Measurements from ENCODE around the gene GRIK3. TPM values are rescaled to one million over a fixed set of nuclear protein-coding genes. Genes with fewer than 3 reads are reported as not detected.

Gene GRIK3
- polyA plus RNA-seq, 4 donors, result 0.48 to 3.8 (median 3.2) TPM

GRCh38 chr1:36984026-36984425 is 50.3 kb downstream of the GRIK3 start:
- DNase-seq (ENCODE audit: low read depth in 4 of 4, low spot score in 3 of 4), result no peak

GRCh38 chr1:36982709-36983108 is 51.6 kb downstream of the GRIK3 start:
- DNase-seq (ENCODE audit: low read depth in 4 of 4, low spot score in 3 of 4), result no peak

DNA sequence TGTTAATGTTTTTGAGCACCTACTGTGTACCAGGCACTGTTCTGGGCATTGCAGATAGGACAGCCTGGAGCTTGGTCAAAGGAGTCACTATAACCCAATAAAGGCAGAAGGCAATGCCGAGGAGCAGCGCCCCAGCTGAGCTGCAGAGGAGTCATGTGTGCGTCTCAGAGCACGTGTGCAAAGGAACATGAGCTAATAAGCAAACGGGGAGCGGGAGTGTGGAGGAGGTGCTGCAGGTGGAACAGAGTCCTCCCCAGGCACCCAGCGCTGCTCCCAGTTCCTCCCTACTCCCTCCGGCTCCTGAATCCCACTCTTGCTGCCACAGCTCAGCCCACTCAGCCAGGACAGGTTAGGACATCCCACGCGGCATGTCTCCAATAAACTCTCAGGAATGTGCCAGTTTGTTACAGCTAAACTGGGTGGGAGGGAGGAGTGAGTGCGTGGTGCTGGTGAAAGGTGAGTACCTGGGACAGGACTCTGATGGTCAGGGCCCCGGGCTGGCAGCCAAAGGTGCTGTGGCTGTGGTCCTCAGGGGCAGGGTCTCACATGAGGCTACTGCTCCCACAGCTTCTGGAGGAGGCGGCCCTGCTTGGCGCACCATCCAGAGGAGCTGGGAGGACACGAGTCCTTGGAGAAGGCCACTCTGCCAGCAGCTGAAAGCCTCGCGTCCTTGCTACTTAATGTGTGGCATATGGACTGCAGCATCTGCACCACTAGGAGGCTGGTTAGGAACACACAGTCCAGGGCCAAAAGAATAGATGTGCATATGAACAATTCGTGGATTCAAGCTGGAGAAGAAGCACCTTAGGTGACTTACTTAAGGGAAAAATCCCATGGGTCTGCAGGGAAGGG is 52.3 kb downstream of the GRIK3 start:
- DNase-seq (ENCODE audit: low read depth in 4 of 4, low spot score in 3 of 4), result no peak

DNA sequence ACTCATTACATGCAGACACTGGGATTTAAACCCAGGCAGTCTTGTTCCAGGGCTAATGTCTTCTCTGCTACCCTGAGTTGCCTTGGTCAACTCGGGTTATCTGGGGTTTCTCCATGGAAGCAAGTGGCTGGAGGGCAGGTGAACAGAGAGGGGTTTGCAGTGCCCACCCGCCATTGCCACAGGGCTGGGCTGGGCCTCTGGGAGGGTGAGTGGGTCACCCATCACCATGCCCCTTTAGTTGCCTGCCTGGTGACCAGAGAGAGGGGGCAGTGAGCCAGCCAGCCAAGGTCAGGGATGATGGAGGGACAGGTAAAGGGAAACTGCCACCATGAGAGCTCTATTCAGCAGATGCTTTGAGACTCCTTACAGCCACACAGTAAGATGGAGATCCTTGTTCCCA is 53.2 kb downstream of the GRIK3 start:
- DNase-seq (ENCODE audit: low read depth in 4 of 4, low spot score in 3 of 4), result no peak

DNA sequence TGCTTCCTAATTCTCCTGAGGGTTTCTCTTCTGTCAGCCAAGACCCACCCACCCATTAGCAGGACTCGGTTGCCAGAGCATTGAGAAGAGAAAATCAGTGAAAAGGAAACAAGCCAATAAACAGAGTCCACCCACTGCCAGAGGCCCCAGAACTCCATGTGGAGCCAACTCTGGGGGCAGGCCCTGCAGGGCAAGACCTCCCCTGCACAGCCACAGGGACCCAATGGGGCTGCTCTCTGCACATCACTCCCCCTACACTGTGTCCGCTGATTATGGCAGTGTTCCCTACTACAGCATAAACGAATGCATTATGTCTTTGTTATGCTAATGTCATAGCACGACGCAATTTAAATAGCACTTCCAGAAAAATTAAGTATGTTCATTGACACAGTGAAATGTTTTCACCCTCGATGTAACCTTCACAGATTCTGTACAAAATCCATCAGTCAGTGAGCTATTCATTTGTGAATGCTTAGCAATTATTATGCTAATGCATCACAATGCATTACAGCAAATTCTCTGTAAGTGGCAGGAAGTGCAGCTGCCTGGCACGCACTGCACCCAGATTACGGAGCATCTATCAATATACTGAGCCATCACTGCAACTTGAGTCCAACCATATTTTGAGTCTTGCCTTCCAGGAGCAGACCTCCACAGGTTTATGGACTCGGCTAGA is 56.4 kb downstream of the GRIK3 start:
- DNase-seq (ENCODE audit: low read depth in 4 of 4, low spot score in 3 of 4), result no peak

GRCh38 chr1:36975642-36976041 is 58.7 kb downstream of the GRIK3 start:
- DNase-seq (ENCODE audit: low read depth in 4 of 4, low spot score in 3 of 4), result no peak

- no peak for DNase-seq (ENCODE audit: low read depth in 4 of 4, low spot score in 3 of 4)
These were observed 61.3 kb downstream of the GRIK3 start for GRCh38 chr1:36973056-36973455.

GRCh38 chr1:36971852-36972618 is 62.3 kb downstream of the GRIK3 start:
- no peak for DNase-seq (ENCODE audit: low read depth in 4 of 4, low spot score in 3 of 4)

DNA sequence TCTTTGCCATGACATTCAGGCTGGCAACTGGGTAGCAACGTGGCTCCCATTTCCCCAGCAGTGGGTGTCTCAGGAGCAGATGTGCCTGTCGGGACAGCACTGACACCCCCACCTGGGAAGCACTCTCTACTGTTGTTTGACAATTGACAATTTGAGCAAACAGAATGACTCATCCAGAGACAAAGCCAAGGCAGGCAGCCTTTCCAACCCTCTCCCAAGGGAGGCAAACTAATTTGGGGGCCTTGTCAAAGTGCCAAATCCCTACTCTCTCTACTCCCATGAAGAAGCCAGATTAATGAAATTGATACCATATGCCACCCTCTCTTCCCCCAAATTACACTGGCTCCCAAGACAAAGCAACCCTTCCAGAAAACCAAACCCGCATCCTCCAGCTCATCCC is 65.6 kb downstream of the GRIK3 start:
- no peak for DNase-seq (ENCODE audit: low read depth in 4 of 4, low spot score in 3 of 4)

DNA sequence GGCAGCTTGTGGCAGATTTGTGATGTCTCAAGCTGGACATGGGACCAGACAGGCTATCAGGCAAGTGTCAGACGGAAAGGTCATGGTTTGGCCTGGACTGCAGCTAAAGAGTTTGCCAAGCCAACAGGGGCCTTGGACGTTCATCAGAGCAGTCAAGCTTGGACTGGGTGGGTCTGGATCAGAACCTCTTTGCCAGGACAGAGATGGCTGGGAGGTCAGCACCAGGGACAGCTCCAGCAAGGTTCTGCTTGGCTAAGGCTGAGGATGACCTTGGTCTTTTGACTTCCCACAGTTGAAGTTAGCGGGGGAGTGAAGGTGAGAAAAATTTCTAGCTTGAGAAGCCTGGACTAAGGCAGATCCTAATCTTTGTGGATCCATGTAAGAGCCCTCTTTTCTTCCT is 68.1 kb downstream of the GRIK3 start:
- no peak for DNase-seq (ENCODE audit: low read depth in 4 of 4, low spot score in 3 of 4)

DNA sequence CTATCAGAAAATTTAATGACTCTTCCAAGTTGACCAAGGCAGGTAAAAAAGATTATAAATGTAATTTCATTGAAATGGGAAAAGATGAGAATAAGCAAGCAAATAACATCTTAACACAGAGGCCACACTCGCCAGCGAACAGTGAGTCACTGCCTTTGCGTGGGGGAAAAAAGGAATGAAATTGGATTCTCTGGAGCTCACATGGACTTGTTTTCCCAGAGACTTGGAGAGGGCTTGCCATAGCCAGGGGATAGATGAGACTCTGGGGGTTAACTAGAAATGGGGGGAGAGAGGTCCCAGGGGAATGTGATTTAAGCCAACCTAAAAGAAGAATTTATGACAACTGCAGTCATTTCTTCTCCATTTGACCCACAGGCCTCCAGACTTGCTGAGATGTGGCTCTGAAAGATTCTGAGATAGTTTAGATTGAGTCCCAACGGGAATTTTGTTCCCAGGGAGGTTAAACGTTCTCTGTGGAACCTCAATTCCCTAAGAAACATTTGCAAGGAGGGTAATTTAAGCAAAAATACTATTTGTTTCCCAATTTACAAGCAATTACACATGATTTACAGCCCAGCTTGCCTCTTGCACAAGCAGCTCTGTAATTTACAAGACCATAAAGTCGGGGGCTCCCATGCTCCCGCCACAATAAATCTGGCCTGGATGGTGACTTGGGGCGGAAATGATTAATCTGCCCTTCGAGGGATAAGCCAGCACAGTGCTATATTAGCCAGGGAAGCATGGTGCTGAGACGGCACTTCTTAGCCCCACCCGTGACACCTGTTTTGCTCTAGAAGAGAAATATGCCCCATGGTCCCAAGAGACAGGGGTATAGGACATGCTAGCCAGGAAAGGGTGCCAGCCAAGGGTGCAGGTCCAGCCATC is 68.8 kb downstream of the GRIK3 start:
- peak in 1 of 4 donors; percentile 42 for DNase-seq (ENCODE audit: low read depth in 4 of 4, low spot score in 3 of 4)

- no peak for DNase-seq (ENCODE audit: low read depth in 4 of 4, low spot score in 3 of 4)
These were observed 69.5 kb downstream of the GRIK3 start for GRCh38 chr1:36964830-36965229.

- no peak for DNase-seq (ENCODE audit: low read depth in 4 of 4, low spot score in 3 of 4)
These were observed 71.3 kb downstream of the GRIK3 start for GRCh38 chr1:36963006-36963405.

DNA sequence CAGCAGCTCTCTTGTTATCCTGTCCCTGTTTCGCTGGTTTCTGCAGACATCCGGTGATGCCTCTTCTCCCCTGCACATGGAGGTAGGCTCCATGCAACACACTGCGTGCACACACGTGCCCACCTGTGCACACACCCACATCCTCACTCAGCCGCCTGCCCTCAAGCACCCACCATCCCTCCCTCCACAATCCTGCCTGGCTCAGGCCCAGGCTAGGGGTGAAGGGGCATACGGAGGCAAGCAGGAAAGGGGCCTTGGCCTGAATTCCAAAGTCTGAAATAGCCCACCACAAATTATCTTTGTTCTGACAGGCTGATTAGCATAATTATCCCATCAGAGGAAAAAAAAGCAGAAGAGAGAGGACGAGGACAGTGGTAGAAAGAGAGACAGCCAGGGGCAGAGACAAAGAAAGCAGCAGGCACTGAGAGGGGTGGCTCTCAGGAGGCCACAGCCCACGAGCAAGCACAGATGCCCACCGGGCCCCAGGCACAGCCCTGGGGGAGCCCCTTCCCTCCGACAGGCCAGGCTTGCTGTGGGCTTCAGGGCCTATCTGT is 73.2 kb downstream of the GRIK3 start:
- DNase-seq (ENCODE audit: low read depth in 4 of 4, low spot score in 3 of 4), result no peak

GRCh38 chr1:36956570-36956969 is 77.7 kb downstream of the GRIK3 start:
- DNase-seq (ENCODE audit: low read depth in 4 of 4, low spot score in 3 of 4), result no peak

DNA sequence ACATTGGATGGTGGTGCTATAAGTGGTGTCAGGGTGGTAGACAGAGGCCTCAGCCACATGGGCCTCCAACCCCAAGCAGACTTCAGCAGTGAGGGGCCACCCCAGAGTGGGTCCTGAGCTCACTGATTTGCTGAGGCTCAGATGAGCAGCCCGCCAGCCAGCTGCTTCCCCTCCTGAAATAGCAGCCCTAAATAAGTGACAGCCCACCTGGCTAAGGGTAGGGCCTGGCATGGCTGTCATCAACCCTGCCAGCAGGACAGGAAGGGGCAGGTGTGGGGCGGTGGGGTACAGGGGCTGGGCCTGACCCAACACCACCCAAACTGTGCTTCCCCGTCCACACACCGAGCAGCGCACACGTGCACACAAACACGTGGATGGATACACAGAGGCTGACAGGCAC is 79.3 kb downstream of the GRIK3 start:
- no peak for DNase-seq (ENCODE audit: low read depth in 4 of 4, low spot score in 3 of 4)

GRCh38 chr1:36953061-36953460 is 81.3 kb downstream of the GRIK3 start:
- no peak for DNase-seq (ENCODE audit: low read depth in 4 of 4, low spot score in 3 of 4)

GRCh38 chr1:36951761-36952160 is 82.6 kb downstream of the GRIK3 start:
- DNase-seq (ENCODE audit: low read depth in 4 of 4, low spot score in 3 of 4), result no peak

- DNase-seq (ENCODE audit: low read depth in 4 of 4, low spot score in 3 of 4), result no peak
These were observed 83.0 kb downstream of the GRIK3 start for GRCh38 chr1:36951292-36951750.
